Frontal cortex (tissue), 4 donors: Measurements from ENCODE around the gene ZNF609. TPM values are rescaled to one million over a fixed set of nuclear protein-coding genes. Genes with fewer than 3 reads are reported as not detected.

Source experiments
- DNase-seq, 2 donors: peaks; one replicate each; pipeline ENCODE4 v3.0.0; 2012; ENCODE audit warnings: low spot score in 2 of 2
- FAIRE-seq: peaks from 2 replicates; lab custom pipeline; 2012; peaks lifted over from hg19 to GRCh38; lab: Jason Lieb, UNC
- total RNA-seq: library from RNA; depleted of rRNA; stranded (reverse); fragments of >200 nt; gene quantifications from one replicate; pipeline ENCODE4 v1.2.3, GENCODE V29; 2014
- donor health status: control.
- donor health status: control.
- donor health status: control.

Gene ZNF609, protein sequence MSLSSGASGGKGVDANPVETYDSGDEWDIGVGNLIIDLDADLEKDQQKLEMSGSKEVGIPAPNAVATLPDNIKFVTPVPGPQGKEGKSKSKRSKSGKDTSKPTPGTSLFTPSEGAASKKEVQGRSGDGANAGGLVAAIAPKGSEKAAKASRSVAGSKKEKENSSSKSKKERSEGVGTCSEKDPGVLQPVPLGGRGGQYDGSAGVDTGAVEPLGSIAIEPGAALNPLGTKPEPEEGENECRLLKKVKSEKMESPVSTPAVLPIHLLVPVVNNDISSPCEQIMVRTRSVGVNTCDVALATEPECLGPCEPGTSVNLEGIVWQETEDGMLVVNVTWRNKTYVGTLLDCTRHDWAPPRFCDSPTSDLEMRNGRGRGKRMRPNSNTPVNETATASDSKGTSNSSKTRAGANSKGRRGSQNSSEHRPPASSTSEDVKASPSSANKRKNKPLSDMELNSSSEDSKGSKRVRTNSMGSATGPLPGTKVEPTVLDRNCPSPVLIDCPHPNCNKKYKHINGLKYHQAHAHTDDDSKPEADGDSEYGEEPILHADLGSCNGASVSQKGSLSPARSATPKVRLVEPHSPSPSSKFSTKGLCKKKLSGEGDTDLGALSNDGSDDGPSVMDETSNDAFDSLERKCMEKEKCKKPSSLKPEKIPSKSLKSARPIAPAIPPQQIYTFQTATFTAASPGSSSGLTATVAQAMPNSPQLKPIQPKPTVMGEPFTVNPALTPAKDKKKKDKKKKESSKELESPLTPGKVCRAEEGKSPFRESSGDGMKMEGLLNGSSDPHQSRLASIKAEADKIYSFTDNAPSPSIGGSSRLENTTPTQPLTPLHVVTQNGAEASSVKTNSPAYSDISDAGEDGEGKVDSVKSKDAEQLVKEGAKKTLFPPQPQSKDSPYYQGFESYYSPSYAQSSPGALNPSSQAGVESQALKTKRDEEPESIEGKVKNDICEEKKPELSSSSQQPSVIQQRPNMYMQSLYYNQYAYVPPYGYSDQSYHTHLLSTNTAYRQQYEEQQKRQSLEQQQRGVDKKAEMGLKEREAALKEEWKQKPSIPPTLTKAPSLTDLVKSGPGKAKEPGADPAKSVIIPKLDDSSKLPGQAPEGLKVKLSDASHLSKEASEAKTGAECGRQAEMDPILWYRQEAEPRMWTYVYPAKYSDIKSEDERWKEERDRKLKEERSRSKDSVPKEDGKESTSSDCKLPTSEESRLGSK (N-terminal part only)
- total RNA-seq = 26.9 TPM

DNA sequence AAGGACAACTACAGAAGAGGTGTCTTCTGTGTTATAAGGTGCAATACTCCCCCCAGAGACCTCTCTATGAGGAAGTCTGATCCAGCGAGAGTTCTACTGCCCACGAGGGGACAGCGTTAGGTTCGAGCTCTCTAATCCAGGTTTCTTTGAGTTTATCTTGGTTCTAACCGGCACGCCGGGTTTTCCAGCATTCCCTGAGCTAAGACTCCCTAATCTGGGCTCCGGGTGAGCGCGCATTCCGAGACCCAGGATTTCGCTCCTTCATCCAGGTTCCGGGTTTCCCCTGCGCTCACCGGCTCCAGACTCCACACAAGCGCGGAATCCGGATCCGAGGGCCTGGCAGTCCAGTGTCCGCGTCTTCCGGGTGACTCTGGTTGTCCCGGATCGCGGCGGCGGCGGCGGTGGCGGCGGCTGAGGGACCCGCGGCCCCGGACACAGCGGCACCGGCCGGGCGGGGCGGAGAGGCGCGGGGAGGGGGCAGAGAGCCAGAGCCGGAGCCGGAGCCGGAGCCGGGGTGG lies at the start of gene ZNF609:
TSS of gene ZNF609 (plus strand) at position 373 of the 518 bp plus-strand sequence. CDS start 38,842 bp downstream, outside the sequence.
- FAIRE-seq = no peak

DNA sequence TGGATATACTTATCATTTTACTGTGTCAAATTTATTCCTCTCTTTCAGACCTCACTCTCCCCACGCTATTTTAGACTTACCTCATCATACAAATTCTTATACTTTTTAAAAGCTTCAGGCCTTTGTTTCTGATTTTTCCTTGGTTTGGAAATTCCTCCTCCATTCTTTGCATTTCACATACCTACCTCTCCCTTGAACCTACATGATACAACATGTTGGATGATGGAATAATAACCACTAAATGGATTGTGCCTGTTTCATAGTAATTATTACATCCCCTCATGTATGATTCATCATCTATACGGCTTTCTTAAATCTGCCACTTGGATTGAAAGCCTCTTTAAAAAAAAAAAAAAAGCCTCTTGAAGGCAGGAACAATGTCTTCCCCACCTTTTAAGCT lies 48.2 kb upstream of the ZNF609 start:
- no peak for DNase-seq
- FAIRE-seq = no peak

More for the DNA sequence above, at the start of gene ZNF609:
- DNase-seq = peak; percentile 88

DNA sequence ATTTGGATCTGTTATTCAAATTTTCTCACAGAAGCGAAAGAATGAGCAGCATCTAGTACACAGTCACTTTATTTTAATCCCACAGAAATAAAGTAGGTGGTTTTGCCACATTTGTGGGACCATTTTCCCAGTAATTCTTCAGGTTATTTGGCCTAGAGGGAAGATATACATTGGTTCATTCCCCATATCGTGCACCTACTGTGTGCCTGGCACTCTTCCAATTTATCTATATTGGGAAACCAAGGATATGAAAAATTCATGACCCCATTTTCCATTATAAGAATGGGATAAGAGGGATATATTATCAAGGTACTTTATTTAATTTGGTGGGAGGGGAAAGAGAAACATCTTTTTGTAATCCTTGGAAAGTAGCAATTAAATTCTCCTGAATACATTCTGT lies 37.7 kb upstream of the ZNF609 start:
- FAIRE-seq (no peak), DNase-seq (no peak)

DNA sequence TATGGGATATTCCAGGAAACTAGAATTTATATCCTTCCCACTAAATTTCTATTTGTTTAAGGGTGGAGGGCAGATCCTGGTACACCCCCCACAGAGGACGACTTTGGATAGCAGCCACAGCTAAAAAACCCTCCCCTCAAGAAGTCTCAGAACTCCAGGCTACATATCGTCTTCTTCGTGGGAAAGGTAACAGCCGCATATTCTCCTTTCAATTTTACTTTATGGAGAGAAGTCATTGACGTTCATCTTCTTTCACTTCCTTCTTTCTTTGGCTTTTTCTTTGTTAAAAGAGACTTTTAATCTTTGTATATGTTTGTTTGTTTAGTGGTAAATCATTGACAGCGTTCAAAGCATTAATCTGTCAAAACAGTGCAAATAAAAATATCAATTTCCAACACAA lies 36.4 kb upstream of the ZNF609 start:
- FAIRE-seq (no peak), DNase-seq (no peak)

DNA sequence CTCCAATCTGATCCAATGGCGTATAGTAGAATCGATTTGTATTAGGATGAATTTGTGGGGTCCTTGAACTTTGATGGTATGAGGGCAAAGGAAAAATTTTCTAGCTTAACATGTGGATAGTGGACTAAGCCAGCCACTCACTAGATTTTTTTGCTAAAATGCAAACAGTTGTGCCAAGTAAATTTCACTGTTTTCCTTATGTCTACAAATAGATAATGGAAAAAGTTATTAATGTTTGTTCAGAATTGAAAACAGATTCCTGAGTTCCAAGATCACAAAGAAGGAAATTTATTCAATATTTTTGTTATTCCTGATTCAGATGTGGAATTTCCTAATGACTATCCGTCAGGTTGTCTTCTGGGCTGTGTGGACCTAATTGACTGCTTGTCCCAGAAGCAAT lies 35.2 kb upstream of the ZNF609 start:
- DNase-seq (no peak), FAIRE-seq (no peak)

DNA sequence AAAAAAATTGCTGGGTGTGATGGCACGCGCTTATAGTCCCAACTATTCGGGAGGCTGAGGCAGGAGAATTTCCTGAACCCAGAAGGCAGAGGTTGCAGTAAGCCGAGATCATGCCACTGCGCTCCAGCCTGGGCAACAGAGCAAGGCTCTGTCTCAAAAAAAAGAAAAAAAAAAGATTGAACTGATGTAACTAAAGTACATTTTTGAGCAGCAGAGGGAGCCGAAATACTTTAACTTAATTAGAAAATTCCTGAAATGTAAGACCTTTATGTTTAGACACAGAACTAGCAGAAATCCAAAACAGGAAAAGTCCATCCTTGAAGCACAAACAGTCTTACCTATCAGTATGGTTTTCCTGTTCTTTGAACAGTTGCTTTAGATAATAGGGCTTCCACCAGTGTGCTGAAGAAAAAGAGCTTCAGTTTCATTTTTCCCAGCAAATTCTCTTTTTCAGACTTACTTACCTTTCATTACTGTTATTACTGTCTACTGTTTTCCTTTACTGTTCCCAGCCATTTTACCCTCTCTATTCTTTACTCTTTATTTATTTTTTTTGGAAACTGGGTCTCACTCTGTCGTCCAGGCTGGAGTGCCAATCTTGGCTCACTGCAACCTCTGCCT lies 33.4 kb upstream of the ZNF609 start:
- FAIRE-seq (peak; percentile 85), DNase-seq (no peak)

DNA sequence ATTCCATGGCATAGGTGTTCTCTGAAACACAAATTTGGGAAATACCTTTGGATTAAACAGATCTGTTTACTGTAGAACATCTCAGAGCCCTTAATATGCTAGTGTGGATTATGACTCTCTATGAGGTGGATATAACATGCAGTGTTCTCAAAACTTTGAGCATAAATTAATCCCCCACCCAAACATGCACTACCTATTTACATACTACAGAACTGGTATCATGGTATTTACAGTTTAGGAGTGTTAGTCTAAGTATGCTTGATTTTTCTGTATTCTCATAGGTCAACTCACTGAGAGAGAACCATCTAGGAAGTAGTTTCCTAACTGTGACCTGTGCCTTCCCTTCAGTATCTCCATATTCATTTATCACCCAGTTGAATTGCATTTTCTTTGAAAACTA lies 30.9 kb upstream of the ZNF609 start:
- no peak for FAIRE-seq
- no peak for DNase-seq

DNA sequence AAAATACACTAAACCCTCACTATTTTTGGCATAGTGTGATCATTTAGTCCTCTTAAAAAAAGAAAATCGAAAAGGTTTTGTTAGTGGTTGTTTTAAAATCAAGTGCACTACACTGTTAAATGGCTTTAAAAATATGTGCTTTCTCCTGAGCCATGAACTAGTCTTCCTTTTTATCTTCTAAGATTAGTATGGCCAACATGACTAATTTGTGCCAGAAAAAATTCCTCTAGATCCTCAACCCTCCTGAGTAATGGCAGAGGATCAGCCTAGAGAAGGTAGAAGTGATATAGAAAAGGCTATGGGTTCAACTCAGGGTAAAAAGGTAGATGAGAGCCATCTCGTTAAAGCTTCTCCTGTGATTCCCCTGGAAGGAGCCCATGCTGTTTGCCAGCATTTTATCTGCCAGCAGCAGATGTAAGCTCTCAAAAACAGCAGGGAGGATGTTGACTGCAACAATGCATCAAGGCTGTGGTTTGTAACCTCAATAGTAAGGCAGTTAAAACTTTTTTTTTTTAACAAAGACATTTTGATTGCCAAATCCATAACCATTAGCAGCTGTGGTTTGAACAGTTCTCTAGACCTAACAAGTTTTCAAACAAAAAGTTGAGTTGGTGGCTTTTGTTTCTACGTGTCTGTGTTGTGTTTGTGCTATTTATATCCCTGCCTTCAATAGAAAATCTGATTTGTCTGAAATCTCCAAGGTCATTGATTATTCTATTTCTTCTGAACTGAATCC lies 30.2 kb upstream of the ZNF609 start:
- FAIRE-seq (no peak), DNase-seq (no peak)

DNA sequence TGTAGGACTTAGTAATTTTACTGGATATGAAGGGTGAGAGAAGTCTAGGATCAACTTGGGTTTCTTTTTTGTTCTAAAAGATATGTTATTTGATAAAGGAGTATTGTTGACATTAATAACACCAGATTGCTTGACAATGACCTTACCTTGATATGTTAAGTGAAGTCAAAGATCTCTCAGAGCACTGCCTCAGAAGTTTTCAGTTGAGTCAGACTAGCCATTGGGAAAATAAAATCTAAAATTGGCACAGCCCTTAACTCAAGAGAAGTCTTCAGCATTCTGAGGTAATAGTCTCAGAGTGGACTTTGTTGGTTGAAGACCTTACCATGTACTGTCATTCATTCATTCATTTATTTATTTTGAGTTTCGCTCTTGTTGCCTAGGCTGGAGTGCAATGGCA lies 22.4 kb upstream of the ZNF609 start:
- FAIRE-seq (no peak), DNase-seq (no peak)

DNA sequence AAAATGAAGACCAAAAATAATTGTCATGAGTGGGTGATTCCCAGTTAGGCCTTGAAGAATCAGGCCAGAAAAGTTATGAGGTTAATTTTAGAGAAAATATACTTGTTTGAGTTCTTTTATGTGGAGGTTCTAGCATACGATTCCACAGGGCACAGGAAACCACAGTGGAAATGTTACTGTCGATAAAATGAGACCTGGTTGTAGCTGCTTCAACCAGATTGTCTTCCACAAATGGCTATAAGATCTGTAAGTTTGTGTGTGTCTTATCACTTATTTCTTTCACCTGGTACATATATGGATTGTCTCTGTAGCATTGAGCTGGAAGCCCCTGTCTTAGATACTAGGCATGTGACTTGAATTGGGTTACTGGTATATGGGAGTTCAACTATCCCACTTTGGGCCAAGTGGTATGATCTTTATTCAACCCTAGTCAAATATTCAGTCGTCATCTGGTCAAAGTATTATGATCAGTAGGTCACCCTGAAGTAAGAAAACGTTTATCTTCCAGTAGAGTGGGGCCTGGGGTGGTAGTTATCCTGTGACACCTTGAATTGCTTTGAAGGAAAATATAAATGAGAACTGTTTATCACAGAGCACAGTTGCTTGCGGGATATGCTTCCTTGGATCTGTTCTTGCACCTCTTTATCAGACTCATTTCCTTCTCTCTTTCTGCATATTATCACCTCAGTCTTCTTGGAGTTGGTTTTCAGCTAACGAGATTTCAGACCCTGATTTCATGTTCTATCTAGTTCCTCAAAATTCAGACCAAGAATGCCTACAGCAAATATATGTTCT lies 21.5 kb upstream of the ZNF609 start:
- FAIRE-seq (no peak), DNase-seq (no peak)

DNA sequence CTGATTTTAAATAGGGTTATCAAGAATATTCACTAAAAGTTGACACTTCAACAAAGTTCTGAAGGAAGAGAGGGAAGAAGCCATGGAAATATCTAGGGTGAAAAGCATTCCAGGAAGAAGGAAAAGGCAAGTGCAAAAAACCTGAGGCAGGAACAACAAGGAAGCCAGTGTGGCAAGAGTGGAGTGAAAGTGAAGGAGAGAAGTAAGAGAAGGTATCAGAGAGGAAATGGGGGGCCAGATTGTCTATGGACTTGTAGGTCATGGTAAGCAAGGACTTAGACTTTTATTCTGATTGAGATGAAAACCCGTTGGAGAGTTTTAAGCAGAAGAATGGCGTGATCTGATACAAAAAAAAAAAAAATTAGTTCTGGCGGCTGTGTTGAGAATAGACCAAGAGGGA lies 18.5 kb upstream of the ZNF609 start:
- DNase-seq (no peak), FAIRE-seq (no peak)

DNA sequence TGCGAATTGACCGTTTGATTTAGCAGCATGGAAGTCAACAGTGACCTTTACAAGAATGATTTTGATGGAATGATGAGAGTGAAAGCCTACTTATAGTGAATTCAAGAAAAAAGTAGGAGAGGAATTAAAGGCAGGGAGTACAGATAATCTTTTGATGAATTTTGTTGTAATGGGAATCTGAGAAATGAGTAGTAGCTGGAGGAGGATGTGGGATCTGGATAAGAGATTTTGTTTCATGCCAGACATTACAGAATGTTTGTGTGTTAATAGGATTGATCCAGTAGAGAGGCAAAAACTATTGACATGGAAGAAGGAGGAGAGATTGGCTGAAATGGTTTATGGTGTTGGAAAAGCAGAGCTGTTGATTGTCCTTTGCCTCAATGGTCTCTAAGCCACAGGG lies 17.4 kb upstream of the ZNF609 start:
- FAIRE-seq (no peak), DNase-seq (no peak)

DNA sequence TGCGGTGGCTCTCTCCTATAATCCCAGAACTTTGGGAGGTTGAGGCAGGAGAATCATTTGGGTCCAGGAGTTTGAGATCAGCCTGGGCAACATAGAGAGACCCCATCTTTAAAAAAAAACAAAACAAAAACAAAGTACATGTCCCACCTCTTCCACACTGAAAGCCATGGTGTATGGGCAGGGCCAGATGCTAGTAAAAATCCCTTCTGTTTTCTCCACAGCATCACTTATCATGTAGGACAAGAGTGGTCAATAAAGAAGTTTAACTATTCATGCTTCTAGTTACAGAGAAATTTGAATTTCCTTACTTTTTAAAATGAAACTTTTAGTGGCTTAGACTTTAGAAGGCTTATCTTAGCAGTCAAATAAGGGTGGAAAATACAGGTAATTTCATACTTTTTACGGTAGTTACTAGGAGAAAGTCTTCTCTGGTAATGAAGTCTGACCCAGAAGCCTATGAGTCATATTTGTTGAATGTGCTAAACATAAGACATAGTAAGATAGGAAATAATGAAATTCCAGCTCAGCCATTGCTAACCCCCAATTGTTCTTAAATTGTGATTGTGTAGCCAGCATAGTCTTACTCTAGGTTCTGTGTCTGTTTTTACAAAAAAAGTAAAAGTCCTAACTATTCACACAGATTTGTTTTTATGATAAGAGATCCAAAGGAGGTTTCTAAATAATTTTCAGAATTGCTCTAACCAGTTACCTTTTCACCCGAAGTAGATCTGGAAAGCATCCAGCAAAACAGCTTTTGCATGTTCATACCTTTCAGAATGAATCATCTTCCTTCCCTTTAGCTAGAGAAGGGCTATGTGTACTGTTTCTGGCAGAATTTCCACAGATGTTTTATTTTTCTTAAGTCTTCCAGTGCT lies 16.4 kb upstream of the ZNF609 start:
- FAIRE-seq = no peak
- DNase-seq = no peak

DNA sequence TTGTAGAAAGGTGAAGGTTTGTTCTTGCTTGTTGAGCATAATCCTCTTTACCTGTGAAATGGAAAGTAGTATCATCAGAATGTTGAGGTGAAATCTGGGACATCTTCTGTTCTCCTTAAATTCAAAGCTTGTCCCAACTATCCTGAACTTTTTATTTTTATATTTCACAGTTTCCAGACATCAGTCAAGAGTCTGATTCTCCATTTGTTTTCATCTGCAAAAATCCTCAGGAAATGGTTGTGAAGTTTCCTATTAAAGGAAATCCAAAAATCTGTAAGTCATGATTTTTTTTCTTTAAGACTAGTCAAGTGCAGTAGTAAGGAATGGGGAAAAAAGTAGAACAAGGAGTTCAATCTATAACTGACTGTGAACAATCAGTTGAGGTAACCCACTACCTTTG lies 15.5 kb upstream of the ZNF609 start:
- DNase-seq = no peak
- no peak for FAIRE-seq

DNA sequence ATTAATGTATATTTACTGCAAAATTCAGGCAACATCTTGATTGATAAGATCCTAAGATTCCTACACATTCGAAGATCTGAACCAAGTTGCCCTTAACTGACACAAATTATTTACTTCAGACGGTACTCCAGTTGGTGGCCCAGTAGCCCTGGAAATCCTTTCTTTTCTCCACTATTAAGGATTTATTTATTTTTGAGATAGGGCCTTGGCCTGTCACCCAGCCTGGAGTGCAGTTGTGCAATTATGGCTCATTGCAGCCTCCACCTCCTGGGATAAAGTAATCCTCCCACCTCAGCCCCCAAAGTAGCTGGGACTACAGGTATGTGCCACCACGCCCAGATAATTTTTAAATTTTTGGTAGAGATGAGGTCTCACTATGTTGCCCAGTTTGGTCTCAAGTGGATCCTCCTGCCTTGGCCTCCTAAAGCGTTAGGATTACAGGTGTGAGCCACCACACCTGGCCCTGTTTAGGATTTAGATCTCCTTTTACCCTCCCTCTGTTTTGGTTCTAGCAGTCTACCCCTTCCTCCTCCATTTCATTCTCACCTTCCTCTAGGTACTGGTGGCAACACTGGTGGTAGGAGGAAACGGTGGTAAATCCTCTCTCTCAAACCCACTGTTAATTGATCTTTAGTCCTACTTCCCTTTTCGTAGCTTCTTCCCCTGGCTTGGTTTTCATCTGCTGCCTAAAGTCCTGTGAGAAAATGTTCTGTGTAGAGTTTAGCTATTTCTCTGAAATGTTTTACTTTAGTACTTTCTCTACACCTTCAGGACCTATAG lies 12.7 kb upstream of the ZNF609 start:
- no peak for FAIRE-seq
- DNase-seq = no peak

DNA sequence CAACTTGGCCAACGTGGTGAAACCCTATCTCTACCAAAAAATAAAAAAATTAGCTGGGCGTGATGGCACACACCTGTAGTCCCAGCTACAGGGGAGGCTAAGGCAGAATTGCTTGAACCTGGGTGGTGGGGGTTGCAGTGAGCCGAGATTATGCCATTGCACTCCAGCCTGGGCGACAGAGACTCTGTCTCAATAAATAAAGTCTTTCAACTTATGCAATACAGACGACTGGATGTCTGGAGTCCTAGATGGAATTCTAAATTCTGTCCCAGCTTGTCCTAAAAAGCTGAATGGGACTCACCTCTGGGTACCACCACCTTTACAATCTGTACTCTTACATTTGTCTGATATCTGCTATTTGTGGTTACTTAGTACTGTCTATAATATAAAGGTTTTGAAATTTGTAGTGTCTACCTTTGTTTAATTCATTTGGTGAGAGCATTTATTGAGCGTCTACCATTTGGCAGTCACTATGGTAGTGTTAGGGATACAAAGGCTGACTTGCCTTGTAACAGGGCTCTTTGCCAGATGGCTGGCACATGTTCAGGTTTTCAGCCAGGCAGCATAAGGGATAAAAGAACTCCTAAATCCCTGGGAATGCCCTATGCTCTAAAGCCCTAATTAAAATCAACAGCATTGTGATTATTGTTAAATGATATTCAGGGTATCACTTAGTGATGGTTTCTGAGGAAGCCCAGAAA lies 7.2 kb upstream of the ZNF609 start:
- FAIRE-seq (no peak), DNase-seq (no peak)
